GM23248 (cell line): ENCODE results near the gene MRPL33. TPM values are rescaled to one million over a fixed set of nuclear protein-coding genes. Genes with fewer than 3 reads are reported as not detected.
"Not testable (repeated sequence)": the region's sequence is repeated elsewhere in the genome, so short reads cannot be mapped to it uniquely, and the experiment has no call there.

ENCODE experiments used
- DNase-seq: peaks from one replicate; pipeline ENCODE4 v3.0.0-alpha.2; 2015
- H2AFZ ChIP-seq: fragments of 200-600 bp; sonication (generic); 2 replicates; pipeline ENCODE4 v1.6.1; 2016; ENCODE audit warnings: antibody characterized with exemption
- H3F3A ChIP-seq: fragments of 200-600 bp; sonication (generic); 2 replicates; pipeline ENCODE4 v1.6.1; 2016; ENCODE audit warnings: mild to moderate bottlenecking, antibody characterized with exemption, mixed run types; ENCODE audit not compliant: insufficient read depth
- H3K27ac ChIP-seq: fragments of 200-600 bp; sonication (generic); 2 replicates; pipeline ENCODE4 v1.5.1; 2016; ENCODE audit warnings: mild to moderate bottlenecking
- H3K27me3 ChIP-seq: fragments of 200-600 bp; sonication (generic); replicated peaks from 2 replicates; pipeline ENCODE4 v1.6.1; 2016; ENCODE audit warnings: mild to moderate bottlenecking; ENCODE audit not compliant: insufficient read depth
- H3K36me3 ChIP-seq: fragments of 200-600 bp; sonication (generic); 2 replicates; pipeline ENCODE4 v1.6.1; 2016; ENCODE audit warnings: low read depth, mild to moderate bottlenecking
- H3K4me1 ChIP-seq: fragments of 200-600 bp; sonication (generic); 2 replicates; pipeline ENCODE4 v1.6.1; 2016; ENCODE audit warnings: mild to moderate bottlenecking; ENCODE audit not compliant: insufficient read depth
- H3K4me2 ChIP-seq: fragments of 200-600 bp; sonication (generic); one replicate; pipeline ENCODE4 v1.6.1; 2016; ENCODE audit warnings: mild to moderate bottlenecking; ENCODE audit not compliant: unreplicated experiment
- H3K4me3 ChIP-seq: fragments of 200-600 bp; sonication (generic); 2 replicates; pipeline ENCODE4 v1.5.1; 2016; ENCODE audit warnings: mild to moderate bottlenecking
- H3K79me2 ChIP-seq: fragments of 200-600 bp; sonication (generic); 2 replicates; pipeline ENCODE4 v1.6.1; 2016; ENCODE audit warnings: mild to moderate bottlenecking; ENCODE audit not compliant: insufficient read depth
- H3K9ac ChIP-seq: fragments of 200-600 bp; sonication (generic); 2 replicates; pipeline ENCODE4 v1.6.1; 2016; ENCODE audit warnings: mild to moderate bottlenecking
- H3K9me2 ChIP-seq: fragments of 200-600 bp; sonication (generic); 2 replicates; pipeline ENCODE4 v1.6.1; 2016; ENCODE audit warnings: mixed run types, mild to moderate bottlenecking, moderate library complexity; ENCODE audit not compliant: insufficient read depth
- H3K9me3 ChIP-seq: fragments of 200-600 bp; sonication (generic); one replicate; pipeline ENCODE4 v1.6.1; 2017; ENCODE audit warnings: low read depth
- H4K20me1 ChIP-seq: fragments of 200-600 bp; sonication (generic); 2 replicates; pipeline ENCODE4 v1.6.0; 2016; ENCODE audit not compliant: insufficient read depth
- EZH2 ChIP-seq: fragments of 200-600 bp; sonication (generic); IDR thresholded peaks from 2 replicates; pipeline ENCODE4 v1.6.1; 2018; ENCODE audit warnings: antibody characterized with exemption, mild to moderate bottlenecking; ENCODE audit not compliant: insufficient read depth, poor library complexity, severe bottlenecking
- EZH2phosphoT487 ChIP-seq: fragments of 200-600 bp; sonication (generic); IDR thresholded peaks from 2 replicates; pipeline ENCODE4 v1.6.1; 2018; ENCODE audit warnings: antibody characterized with exemption, moderate library complexity, mild to moderate bottlenecking, low read depth; ENCODE audit not compliant: insufficient read depth
- WGBS, 2 experiments: methylation state at CpG; one replicate each; pipeline ENCODE4 v1.1.6; 2015 to 2017; ENCODE audit warnings: low lambda C conversion rate in 2 of 2, low coverage in 1 of 2; ENCODE audit errors: missing lambda C conversion rate in 2 of 2; 5-methylcytosine and 5-hydroxymethylcytosine counted together
- in situ Hi-C: fragments of 300-500 bp; cut with MboI; formaldehyde crosslinking; loops from 2 replicates; pipeline ENCODE4 v1.15.0; 2020
- polyA plus RNA-seq: library from polyadenylated mRNA; unstranded; fragments of >200 nt; fragmentation: Nextera tagmentation; extraction: Ambion mirVana; gene quantifications from 2 replicates; pipeline ENCODE4 v1.2.1, GENCODE V29; 2016
- total RNA-seq: library from RNA; depleted of rRNA; stranded (reverse); fragments of >200 nt; shearing (Covaris generic); gene quantifications from 2 replicates; pipeline ENCODE4 v1.2.3, GENCODE V29; 2014

MRPL33 gene
- total and polyA plus RNA-seq, 2 experiments from 2014 or later = 70.8 to 340 TPM

DNA sequence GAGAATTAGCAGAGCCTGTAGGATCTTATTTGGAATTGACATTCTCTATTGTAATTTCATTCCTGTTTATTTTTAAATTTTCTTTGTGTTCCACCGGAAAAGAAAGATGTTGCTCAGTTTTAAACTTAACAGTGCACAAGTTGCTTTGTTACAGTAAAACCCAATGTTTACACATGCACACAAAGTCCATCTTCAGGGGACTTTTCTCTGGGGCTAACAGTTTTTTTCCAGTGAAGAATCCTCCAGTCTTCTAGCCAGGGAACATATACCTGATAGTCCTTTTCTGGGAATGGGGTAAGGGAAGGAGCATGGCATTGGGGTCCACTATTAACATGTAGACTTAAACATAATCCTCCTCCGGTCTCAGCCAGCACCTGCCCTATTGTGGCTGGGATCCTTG is 25.2 kb upstream of the MRPL33 start:
- TF ChIP-seq EZH2 (no peak), EZH2phosphoT487 (no peak)
- no peaks in the 10 kb centered on the region for H3K9me2 ChIP-seq
- H3K4me1 ChIP-seq = no peaks in the 10 kb centered on the region
- H2AFZ ChIP-seq = no peak overlapping the region
- no peaks in the 10 kb centered on the region for H3K27me3 ChIP-seq
- 72 to 77% methylated on average over 2 of the region's 2 CpGs for WGBS, 2 experiments
- no peaks in the 10 kb centered on the region for H3K36me3 ChIP-seq
- no peaks in the 10 kb centered on the region for H3K9me3 ChIP-seq
- H3K9ac ChIP-seq = no peak overlapping the region
- H3K79me2 ChIP-seq = no peaks in the 10 kb centered on the region
- H3F3A ChIP-seq = no peaks in the 10 kb centered on the region
- H3K4me2 ChIP-seq = no peak overlapping the region
- in situ Hi-C loops = no loop called here
- no peaks in the 10 kb centered on the region for H4K20me1 ChIP-seq
- no peak overlapping the region for H3K27ac ChIP-seq
- no peak overlapping the region for H3K4me3 ChIP-seq
- DNase-seq = no peak

- Histone ChIP-seq H2AFZ (no peak overlapping the region), H3K4me2 (no peak overlapping the region), H3K4me3 (no peak overlapping the region), H3K4me1 (no peaks in the 10 kb centered on the region), H3K36me3 (no peaks in the 10 kb centered on the region), H3K9ac (no peak overlapping the region), H3K27me3 (no peaks in the 10 kb centered on the region), H3F3A (no peaks in the 10 kb centered on the region), H3K9me3 (no peaks in the 10 kb centered on the region), H4K20me1 (no peaks in the 10 kb centered on the region), H3K79me2 (no peaks in the 10 kb centered on the region), H3K27ac (no peak overlapping the region), H3K9me2 (no peaks in the 10 kb centered on the region)
- WGBS, 2 experiments = 83 to 86% methylated on average over 6 of the region's 6 CpGs
- TF ChIP-seq EZH2 = no peak
- no peak for TF ChIP-seq EZH2phosphoT487
- DNase-seq = no peak
- in situ Hi-C loops = no loop called here
Observed at GRCh38 chr2:27747827-27748352, 23.6 kb upstream of the MRPL33 start.

GRCh38 chr2:27748803-27749554 is 22.5 kb upstream of the MRPL33 start:
- H3K79me2 ChIP-seq, H3K4me2 ChIP-seq, H4K20me1 ChIP-seq, H2AFZ ChIP-seq, H3K9me3 ChIP-seq, H3F3A ChIP-seq, H3K4me1 ChIP-seq, DNase-seq, H3K4me3 ChIP-seq, H3K27me3 ChIP-seq, H3K9me2 ChIP-seq, H3K9ac ChIP-seq, H3K27ac ChIP-seq, in situ Hi-C loops, H3K36me3 ChIP-seq: not testable (repeated sequence)
- WGBS, 2 experiments = 74 to 75% methylated on average over 2 of the region's 2 CpGs

- Histone ChIP-seq H4K20me1 (no peaks in the 10 kb centered on the region), H3K4me3 (no peak overlapping the region), H3K9ac (no peak overlapping the region), H3K27ac (no peak overlapping the region), H3K36me3 (no peaks in the 10 kb centered on the region), H3F3A (no peaks in the 10 kb centered on the region), H3K9me2 (no peaks in the 10 kb centered on the region), H3K79me2 (no peaks in the 10 kb centered on the region), H3K9me3 (no peaks in the 10 kb centered on the region), H3K27me3 (no peaks in the 10 kb centered on the region), H3K4me1 (peaks cover 6% of the 10 kb centered on the region; the same call in 1 of the 2 replicates), H2AFZ (no peak overlapping the region), H3K4me2 (no peak overlapping the region)
- DNase-seq = no peak
- 55 to 56% methylated on average over 5 of the region's 6 CpGs for WGBS, 2 experiments
- in situ Hi-C loops = no loop called here
- no peak for TF ChIP-seq EZH2phosphoT487
- TF ChIP-seq EZH2 = no peak
Observed at GRCh38 chr2:27751377-27751776, 20.1 kb upstream of the MRPL33 start.
